GM12864 (cell line): Measurements from ENCODE around the gene ERCC2.
"Not testable (repeated sequence)": the region's sequence is repeated elsewhere in the genome, so short reads cannot be mapped to it uniquely, and the experiment has no call there.

ENCODE experiments used
- DNase-seq: peaks from one replicate; pipeline ENCODE4 v3.0.0-alpha.2; 2011; ENCODE audit warnings: low read depth
- H3K4me3 ChIP-seq: 2 replicates; pipeline ENCODE4 v1.5.1; 2011; ENCODE audit warnings: mild to moderate bottlenecking, low read depth, low read length, control low read depth
- TF ChIP-seq, protein P1 (sequence below): IDR thresholded peaks from 2 replicates; pipeline ENCODE4 v1.5.1; 2011; ENCODE audit warnings: low read depth, mild to moderate bottlenecking, moderate library complexity, low read length, control low read depth, inconsistent platforms; ENCODE audit errors: missing control alignments

ERCC2 gene

DNA sequence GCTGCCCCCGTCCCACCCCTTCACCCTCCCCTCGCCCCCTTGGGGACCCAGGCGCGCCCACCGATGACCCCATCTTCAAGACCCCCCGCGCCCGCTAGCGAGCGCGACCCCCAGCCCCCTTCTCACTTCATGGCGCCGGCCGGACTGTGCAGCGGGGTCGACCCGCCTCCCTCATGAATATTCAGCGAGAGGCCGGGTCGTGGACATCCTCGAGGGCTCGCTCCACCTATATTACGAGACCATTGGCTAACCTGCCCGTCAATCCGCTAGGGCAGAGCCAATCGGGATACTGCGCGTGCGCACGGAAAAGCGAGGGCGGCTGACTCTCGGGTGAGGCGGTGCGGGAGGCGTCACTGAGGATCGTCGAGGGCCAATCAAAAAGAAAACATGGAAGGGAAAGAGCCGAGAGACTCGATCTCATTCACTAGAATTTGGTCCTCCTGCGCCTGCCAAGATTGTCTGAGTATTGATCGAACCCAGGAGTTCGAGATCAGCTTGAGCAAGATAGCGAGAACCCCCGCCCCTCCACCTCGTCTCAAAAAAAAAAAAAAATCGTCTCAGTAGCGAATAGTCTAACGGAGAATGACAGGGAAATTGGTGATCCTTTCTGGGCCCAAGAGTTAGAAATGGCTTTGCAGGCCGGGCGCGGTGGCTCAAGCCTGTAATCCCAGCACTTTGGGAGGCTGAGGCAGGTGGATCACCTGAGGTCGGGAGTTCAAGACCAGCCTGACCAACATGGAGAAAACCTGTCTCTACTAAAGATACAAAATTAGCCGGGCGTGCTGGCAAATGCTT, at the start of gene ERCC2:
Gene ERCC2 (minus strand): TSS at position 164 of the 795 bp plus-strand sequence. CDS start 33 bp downstream, at position 131.
- peak; percentile 97 for DNase-seq
- TF ChIP-seq, protein P1, sequence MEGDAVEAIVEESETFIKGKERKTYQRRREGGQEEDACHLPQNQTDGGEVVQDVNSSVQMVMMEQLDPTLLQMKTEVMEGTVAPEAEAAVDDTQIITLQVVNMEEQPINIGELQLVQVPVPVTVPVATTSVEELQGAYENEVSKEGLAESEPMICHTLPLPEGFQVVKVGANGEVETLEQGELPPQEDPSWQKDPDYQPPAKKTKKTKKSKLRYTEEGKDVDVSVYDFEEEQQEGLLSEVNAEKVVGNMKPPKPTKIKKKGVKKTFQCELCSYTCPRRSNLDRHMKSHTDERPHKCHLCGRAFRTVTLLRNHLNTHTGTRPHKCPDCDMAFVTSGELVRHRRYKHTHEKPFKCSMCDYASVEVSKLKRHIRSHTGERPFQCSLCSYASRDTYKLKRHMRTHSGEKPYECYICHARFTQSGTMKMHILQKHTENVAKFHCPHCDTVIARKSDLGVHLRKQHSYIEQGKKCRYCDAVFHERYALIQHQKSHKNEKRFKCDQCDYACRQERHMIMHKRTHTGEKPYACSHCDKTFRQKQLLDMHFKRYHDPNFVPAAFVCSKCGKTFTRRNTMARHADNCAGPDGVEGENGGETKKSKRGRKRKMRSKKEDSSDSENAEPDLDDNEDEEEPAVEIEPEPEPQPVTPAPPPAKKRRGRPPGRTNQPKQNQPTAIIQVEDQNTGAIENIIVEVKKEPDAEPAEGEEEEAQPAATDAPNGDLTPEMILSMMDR = no peak
- H3K4me3 ChIP-seq = peak within 1 kb of the TSS; percentile 63

DNA sequence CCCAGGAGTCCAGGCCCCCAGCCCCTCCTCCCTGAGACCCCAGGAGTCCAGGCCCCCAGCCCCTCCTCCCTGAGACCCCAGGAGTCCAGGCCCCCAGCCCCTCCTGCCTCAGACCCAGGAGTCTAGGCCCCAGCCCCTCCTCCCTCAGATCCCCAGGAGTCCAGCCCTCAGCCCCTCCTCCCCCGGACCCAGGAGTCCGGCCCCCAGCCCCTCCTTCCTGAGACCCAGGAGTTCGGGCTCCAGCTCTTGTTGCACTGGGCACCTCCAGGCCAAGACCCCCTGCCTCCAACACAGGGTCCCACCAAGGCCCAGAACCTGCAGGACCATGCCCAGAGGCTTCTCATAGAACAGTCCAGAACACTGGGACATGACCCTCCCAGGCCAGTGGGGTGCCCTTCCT, 49.5 kb upstream of the ERCC2 start:
- no peak for DNase-seq
- TF ChIP-seq, protein P1 = no peak
- no peak overlapping the region for H3K4me3 ChIP-seq

DNA sequence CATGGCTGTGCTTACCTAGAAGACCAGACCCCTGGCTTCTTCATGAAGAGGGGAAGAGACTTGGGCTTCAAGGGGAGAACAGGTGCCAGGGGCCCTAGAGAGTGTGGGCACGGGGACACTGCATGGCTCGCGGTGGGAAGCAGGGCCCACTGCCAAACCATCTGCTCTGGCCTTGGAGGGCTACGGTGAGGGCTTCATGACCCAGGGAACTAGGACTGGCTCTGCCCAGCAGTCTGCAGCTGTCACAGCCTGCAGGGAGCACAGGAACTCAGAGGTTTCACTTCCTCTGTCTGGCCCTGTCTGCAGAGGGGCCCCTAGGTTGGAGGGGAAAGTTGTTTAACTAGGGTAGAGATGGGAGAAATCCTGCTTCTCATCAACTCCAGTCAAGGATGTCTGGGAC, 49.0 kb upstream of the ERCC2 start:
- peak; percentile 56 for DNase-seq
- no peak overlapping the region for H3K4me3 ChIP-seq
- TF ChIP-seq, protein P1 = no peak

DNA sequence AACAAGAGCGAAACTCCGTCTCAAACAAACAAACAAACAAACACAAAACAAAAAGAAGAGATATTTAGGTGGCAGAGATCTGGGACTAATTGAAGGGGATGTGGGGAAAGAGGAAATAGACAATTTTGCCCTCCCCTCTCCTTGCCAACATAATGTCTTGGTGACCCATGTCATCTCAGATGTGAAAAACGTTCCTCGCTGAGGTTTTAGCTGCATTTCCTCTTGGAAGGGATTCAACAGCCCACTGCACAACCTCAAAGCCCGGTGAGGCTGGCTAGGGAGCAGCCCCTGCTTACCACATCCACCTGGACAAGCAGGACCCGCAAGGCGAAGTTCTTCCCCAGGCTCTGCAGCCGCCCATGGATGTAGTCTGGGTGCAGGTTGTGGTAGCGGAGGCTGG, 48.4 kb upstream of the ERCC2 start:
- H3K4me3 ChIP-seq = no peak overlapping the region
- DNase-seq = no peak
- TF ChIP-seq, protein P1 = no peak

DNA sequence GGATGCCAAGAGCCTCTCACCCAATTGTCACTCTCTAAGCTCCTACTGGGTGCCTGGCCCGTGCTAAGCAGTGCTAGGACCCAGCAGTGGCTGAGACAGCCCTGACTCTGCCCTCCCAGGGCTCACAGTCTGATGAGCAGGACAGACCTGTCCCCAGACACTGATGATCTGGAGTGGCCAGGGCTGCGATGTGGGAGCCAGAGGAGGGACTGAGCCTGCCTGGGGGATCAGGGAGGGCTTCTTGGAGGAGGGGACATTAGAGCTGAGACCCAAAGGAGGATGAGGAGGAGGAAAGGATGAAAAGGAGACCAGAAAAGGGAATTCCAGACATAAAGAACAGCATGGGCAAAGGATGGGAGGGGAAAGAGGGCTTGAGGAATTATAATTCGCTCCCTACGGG, 46.8 kb upstream of the ERCC2 start:
- TF ChIP-seq, protein P1 = no peak
- no peak for DNase-seq
- H3K4me3 ChIP-seq = no peak overlapping the region

DNA sequence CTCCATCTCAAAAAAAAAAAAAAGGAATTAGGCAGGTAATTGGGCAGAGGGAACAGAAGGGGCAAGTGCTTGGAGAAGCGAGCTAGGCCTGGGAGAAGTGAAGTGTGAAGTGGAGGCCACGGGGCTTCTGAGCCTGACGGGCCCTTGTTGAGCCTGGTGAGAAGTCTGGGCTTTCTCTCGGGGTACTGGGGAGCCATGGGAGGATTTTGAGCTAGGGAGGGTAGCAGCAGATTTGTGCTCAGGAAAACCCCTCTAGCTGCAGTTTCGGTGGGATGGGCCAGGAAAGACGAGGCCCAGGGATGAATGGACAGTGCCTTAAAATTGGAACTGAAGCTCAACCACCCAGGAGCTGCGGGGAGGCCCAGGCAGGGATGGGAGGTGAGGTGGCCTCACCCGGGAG, 44.1 kb upstream of the ERCC2 start:
- no peak for DNase-seq
- TF ChIP-seq, protein P1 = no peak
- no peak overlapping the region for H3K4me3 ChIP-seq

DNA sequence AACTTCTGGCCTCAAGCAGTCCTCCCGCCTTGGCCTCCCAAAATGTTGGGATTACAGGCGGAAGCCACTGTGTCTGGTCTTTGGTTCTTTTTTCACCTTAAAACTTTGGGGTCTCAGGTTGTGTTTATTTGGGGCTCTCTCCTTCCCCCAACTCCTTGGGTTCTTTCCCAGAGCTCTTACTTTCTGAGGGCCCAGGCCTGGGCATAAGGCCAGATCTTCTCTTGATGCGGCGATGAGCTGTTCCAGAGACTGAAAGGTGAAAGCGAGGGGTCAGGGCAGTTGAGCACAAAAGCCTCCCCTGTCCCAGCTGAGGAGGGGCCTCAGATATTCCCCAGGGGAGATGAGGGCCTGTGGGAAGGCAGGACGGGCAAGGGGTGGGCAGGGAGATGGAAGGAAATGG, 43.1 kb upstream of the ERCC2 start:
- TF ChIP-seq, protein P1 = no peak
- no peak overlapping the region for H3K4me3 ChIP-seq
- no peak for DNase-seq

DNA sequence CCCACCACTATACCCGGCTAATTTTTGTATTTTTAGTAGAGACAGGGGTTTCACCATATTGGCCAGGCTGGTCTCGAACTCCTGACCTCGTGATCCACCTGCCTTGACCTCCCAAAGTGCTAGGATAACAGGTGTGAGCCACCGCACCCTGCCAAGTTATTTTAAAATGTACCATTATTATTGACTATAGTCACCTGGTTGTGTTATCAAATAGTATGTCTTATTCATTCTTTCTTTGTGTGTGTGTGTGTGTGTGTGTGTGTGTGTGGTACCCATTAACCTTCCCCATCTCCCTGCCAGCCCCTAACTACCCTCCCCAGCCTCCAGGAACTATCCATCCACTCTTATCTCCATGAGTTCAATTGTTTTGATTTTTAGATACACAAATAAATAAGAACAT, 40.0 kb upstream of the ERCC2 start:
- not testable (repeated sequence) for DNase-seq, H3K4me3 ChIP-seq
